Activated naive CD4-positive, alpha-beta T cell treated with anti-CD3 and anti-CD28 coated beads, Interleukin-2, amount 10 ng/mL, durations not matched to agents 7 days and 5 days (primary cell): Measurements from ENCODE around the gene SEMA3B.

Source experiments
- CTCF ChIA-PET: fragments of 350-600 bp; sonication (Branson Sonifier 250); formaldehyde crosslinking; loops from one replicate; lab custom pipeline; 2021; ENCODE audit warnings: antibody characterized with exemption; lab: Charles Lee
- DNase-seq: peaks from one replicate; pipeline ENCODE4 v3.0.0-alpha.2; 2020
- H3K27ac Mint-ChIP-seq: one replicate; pipeline ENCODE4 v1.8.0; 2021; ENCODE audit warnings: mild to moderate bottlenecking, moderate library complexity, mixed read lengths
- H3K27me3 Mint-ChIP-seq: one replicate; pipeline ENCODE4 v1.8.0; 2021; ENCODE audit warnings: mild to moderate bottlenecking, mixed read lengths
- H3K36me3 Mint-ChIP-seq: one replicate; pipeline ENCODE4 v1.8.0; 2021; ENCODE audit warnings: mixed read lengths
- H3K4me1 Mint-ChIP-seq: one replicate; pipeline ENCODE4 v1.8.0; 2021; ENCODE audit warnings: mixed read lengths
- H3K4me3 Mint-ChIP-seq: one replicate; pipeline ENCODE4 v1.8.0; 2021; ENCODE audit warnings: mild to moderate bottlenecking, moderate library complexity, mixed read lengths
- H3K9me3 Mint-ChIP-seq: one replicate; pipeline ENCODE4 v1.8.0; 2021; ENCODE audit warnings: mixed read lengths

The SEMA3B gene

DNA sequence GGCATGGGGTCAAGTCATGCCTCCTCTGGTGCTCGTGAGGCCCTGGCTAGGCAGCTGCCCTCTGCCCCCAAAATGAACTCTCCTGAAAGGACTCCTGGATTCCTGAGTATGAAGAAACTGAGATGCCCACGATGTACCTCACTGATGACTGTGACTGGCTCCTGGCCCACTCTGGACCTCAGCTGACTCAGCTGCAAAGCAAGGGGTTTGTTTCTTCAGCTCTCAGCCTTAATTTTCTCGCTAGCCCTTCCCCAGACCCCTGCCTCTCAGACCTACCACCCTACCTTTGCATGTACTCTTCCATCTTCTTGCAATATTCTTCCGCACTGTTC, 38.2 kb upstream of the SEMA3B start:
- H3K27ac Mint-ChIP-seq: no peak overlapping the region
- peaks cover 8% of the 10 kb centered on the region for H3K27me3 Mint-ChIP-seq
- CTCF ChIA-PET: interaction anchor here (1.2 to 8.2 kb wide), 2 partner anchors 18 to 37 kb away, joined by 3 to 112 read pairs; no protein-coding TSS in a partner anchor
- H3K4me1 Mint-ChIP-seq: peaks cover 54% of the 10 kb centered on the region
- H3K9me3 Mint-ChIP-seq: no peaks in the 10 kb centered on the region
- no peak overlapping the region for H3K4me3 Mint-ChIP-seq
- H3K36me3 Mint-ChIP-seq: peaks cover 2% of the 10 kb centered on the region
- no peak for DNase-seq

DNA sequence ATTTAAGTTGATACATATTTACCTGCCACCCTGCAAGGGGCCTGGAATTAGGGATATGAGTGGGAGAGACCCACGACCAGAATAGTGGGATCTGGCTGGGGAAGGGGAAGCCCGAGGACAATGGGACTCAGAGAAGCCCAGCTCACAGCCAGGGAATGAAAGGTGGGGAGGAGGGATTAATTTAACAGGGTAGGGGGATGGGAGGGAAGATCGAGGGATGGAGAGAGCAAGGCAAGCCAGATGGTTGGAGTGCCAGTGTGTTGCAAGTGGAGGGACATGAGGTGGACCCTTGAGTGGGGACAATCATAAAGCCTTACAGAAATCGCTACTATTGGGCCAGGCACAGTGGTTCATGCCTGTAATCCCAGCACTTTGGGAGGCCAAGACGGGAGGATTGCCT, 37.4 kb upstream of the SEMA3B start:
- H3K9me3 Mint-ChIP-seq: no peaks in the 10 kb centered on the region

DNA sequence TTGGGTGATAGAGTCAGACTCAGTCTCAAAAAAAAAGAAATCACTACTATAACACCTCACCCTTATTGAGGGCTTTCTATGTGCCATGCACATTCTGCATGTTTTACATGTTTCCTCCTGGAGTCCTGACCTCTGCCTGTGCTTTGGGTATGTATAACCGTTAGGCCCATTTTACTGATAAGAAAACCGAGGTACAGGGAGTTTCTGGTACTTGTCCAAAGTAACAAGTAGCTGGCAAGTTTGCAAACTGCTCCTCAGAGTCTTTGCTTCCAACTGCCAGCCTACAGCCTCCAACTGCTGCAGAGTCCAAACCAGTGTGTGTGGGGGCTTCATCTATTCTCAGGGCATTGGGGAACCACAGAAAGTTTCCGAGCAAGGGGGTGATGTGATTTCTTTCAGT, 36.6 kb upstream of the SEMA3B start:
- DNase-seq: no peak
- H3K27me3 Mint-ChIP-seq: peaks cover 3% of the 10 kb centered on the region
- no peaks in the 10 kb centered on the region for H3K9me3 Mint-ChIP-seq
- no peak overlapping the region for H3K27ac Mint-ChIP-seq
- H3K4me1 Mint-ChIP-seq: peaks cover 45% of the 10 kb centered on the region
- peaks cover 10% of the 10 kb centered on the region for H3K36me3 Mint-ChIP-seq
- CTCF ChIA-PET: interaction anchor here (0.8 to 2.0 kb wide), 2 partner anchors 11 to 24 kb away, joined by 3 to 7 read pairs; no protein-coding TSS in a partner anchor
- no peak overlapping the region for H3K4me3 Mint-ChIP-seq

More for the DNA sequence above, 37.4 kb upstream of the SEMA3B start:
- Mint-ChIP-seq H3K4me1 (peaks cover 50% of the 10 kb centered on the region), H3K36me3 (peaks cover 4% of the 10 kb centered on the region), H3K27ac (no peak overlapping the region), H3K27me3 (peaks cover 3% of the 10 kb centered on the region), H3K4me3 (no peak overlapping the region)
- no peak for DNase-seq
- CTCF ChIA-PET: interaction anchor here (0.8 to 8.2 kb wide), 2 partner anchors 12 to 17 kb away, joined by 3 to 112 read pairs; no protein-coding TSS in a partner anchor

DNA sequence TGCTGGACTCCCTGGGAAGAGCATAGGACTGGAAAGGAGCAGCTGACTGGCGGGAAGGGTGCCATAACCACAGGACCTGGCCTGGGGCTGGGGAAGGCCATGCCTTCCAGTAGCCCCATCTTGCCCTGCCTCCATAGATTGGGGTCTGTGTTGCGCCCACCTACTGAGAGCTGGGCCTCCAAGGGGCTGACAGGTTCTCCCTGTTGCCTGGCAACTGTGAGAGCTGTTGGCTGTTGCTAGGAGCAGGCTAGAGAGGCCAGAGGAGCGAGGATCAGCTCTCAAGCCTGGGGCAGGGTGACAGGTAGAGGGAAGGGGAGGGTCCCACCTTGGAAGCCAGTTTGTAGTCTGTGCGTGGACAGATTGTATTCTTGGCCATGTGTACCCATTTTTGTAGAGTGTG, 35.8 kb upstream of the SEMA3B start:
- Mint-ChIP-seq H3K4me1 (peaks cover 41% of the 10 kb centered on the region), H3K4me3 (no peak overlapping the region), H3K27ac (peak overlapping the region; percentile 63), H3K27me3 (peaks cover 3% of the 10 kb centered on the region), H3K36me3 (peaks cover 18% of the 10 kb centered on the region), H3K9me3 (no peaks in the 10 kb centered on the region)
- no peak for DNase-seq
- CTCF ChIA-PET: interaction anchor here (1.6 to 6.3 kb wide), 3 partner anchors 10 to 23 kb away, joined by 6 to 50 read pairs (median 7); no protein-coding TSS in a partner anchor

DNA sequence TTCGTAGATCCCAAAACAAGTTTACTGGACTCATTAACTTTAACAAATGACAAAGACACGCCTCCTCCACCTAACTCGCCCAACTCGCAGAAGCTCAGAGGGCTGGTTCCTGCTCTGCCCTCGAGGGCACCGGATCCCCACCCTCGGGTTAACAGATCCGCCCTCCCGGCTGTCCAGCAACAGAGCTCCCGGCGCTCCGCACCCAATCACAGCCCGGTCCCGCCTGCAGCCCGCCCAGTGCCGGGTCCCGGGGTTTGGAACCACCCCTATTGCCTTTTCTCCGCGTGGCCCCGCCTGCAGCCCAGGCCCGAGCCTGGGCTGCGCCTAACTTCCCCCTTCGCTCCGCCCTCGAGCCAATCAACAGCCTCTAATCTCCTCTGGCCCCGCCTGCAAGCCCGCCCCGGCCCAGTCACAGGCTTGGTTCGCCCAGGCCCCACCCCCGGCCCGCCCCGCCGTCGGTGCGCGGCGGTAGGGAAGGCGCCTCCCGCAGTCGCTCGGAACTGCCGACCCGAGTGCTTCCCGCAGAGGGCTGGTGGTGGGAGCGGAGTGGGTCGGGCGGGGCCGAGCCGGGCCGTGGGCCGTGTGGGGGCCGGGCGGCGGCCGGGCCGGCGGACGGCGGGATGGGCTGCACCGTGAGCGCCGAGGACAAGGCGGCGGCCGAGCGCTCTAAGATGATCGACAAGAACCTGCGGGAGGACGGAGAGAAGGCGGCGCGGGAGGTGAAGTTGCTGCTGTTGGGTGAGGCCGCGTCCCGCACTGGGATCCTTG, 33.0 kb upstream of the SEMA3B start, which contains the start of gene GNAI2:
Gene GNAI2, plus strand, starts transcription at position 489 of the 768 bp plus-strand sequence. Its CDS starts 132 bp downstream, at position 621.
- peaks cover 53% of the 10 kb centered on the region for H3K4me1 Mint-ChIP-seq
- no peaks in the 10 kb centered on the region for H3K9me3 Mint-ChIP-seq

DNA sequence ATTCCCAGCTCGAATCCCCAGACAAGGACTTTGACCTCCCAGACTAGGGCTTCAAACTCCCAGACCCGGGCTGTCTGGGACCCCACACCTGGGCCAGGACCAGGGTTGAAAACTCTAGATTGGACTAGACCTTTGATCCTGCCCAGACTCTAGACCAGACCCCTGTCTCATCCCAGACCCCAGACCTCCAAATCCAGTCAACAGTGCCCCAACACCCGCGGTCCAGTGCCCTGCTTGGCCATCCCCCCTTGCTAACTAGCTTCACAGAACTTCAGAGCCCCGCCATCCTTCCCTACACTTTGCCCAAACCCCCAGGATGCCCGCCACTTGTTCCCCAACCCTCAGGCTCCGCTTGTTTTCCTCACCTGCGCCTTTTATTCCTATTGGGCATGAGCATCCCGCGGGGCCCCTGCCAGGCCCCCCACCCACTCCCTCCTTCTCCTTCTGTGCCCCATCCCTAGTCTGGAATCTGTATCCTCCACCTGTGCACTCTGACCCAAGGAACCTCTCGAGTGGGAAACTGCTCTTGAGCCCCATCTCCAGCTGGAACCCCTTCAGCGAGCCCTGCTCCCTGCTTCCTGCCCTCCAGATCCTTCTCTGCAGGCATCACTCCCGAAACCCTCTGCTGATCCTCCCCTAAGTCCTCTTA, 32.3 kb upstream of the SEMA3B start:
- no peak for DNase-seq
- peaks cover 58% of the 10 kb centered on the region for H3K4me1 Mint-ChIP-seq
- no peaks in the 10 kb centered on the region for H3K9me3 Mint-ChIP-seq
- CTCF ChIA-PET: interaction anchor here (1.9 to 6.3 kb wide), 2 partner anchors 9 to 10 kb away, joined by 9 to 50 read pairs; no protein-coding TSS in a partner anchor
- H3K27me3 Mint-ChIP-seq: peaks cover 3% of the 10 kb centered on the region
- H3K27ac Mint-ChIP-seq: peak overlapping the region; percentile 98
- peak overlapping the region; percentile 98 for H3K4me3 Mint-ChIP-seq
- peaks cover 37% of the 10 kb centered on the region for H3K36me3 Mint-ChIP-seq

More for the DNA sequence above, 33.0 kb upstream of the SEMA3B start, which contains the start of gene GNAI2:
- Mint-ChIP-seq H3K27ac (peak within 1 kb of the TSS; percentile 98), H3K27me3 (peaks cover 3% of the 10 kb centered on the region), H3K36me3 (peaks cover 34% of the 10 kb centered on the region), H3K4me3 (peak within 1 kb of the TSS; percentile 98)
- CTCF ChIA-PET: interaction anchor here (0.7 to 6.3 kb wide), 5 partner anchors 9 to 39 kb away, joined by 3 to 50 read pairs (median 4); no protein-coding TSS in a partner anchor
- peak; percentile 99 for DNase-seq

DNA sequence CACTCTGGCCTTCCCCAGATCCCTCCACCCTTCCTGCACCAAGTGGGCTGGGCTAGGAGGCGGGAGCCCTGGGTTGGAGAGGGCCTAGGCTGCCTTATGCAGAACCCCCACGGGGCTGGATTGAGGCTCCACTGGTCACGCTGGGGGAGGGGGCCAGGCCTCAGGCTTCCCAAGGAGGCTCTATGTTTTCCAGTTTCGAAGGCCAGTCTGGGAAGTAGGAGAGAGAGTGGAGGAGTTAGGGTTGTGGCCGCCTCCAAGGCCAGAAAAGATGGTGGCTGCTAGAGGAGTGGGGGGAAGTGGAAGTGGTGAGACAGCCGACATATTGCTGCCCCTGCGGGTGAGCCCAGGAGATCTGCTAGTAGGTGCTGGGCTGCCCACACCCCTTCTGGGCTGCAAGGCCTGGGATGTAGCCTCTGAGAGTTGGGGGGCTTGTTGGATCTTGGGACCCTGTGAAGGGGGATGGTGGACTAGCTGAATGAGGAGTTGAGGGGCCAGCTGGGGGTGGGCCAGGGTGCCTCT, 31.8 kb upstream of the SEMA3B start:
- Mint-ChIP-seq H3K4me3 (peak overlapping the region; percentile 98), H3K36me3 (peaks cover 40% of the 10 kb centered on the region), H3K9me3 (no peaks in the 10 kb centered on the region), H3K27ac (peak overlapping the region; percentile 98), H3K27me3 (peaks cover 3% of the 10 kb centered on the region), H3K4me1 (peaks cover 64% of the 10 kb centered on the region)
- peak; percentile 61 for DNase-seq
- CTCF ChIA-PET: interaction anchor here (0.6 to 6.3 kb wide), 2 partner anchors 10 to 18 kb away, joined by 3 to 50 read pairs; no protein-coding TSS in a partner anchor

DNA sequence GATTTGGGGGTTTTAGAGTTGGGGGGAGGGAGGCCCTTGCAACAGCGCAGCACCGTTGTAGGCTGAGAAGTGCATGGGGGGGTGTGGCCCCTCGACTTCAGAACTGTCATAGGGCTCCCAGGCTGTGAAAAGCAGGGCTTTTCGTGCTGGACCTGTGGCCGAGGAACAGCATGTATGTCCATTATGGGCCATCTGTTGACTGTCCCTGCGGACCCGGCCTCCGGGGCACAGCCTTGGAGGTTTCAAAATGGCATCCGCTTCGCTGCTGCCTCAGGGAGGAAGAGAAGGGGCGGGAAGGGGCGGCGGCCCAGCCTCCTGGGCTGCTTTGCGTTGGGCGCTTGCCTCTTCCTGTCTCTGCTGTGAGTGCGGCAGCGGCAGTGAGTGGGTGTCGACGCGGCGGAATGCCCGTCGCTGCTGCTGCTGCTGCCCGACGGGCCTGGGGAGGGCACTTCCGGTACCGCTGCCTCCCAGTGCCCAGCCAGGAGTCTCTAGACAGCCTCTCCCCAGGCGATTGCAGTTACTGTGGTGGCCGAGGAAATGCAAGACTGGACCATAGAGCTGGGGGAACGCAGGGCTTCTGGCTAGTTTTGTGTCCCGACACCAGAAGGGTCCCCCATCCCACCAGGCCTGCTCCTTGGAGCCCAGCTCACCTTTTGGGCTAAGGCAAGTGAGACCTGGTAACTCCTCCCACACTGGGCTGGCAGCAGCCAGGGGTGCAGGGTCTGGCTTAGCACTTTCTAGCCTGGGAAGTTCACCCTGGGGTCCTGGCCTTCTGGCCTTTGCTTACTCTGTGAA, 31.0 kb upstream of the SEMA3B start:
- no peaks in the 10 kb centered on the region for H3K9me3 Mint-ChIP-seq
- H3K4me3 Mint-ChIP-seq: peak overlapping the region; percentile 98
- peak; percentile 95 for DNase-seq
- H3K36me3 Mint-ChIP-seq: peaks cover 45% of the 10 kb centered on the region
- peaks cover 1% of the 10 kb centered on the region for H3K27me3 Mint-ChIP-seq
- CTCF ChIA-PET: interaction anchor here (0.6 to 6.3 kb wide), 2 partner anchors 9 to 17 kb away, joined by 3 to 50 read pairs; no protein-coding TSS in a partner anchor
- H3K4me1 Mint-ChIP-seq: peaks cover 71% of the 10 kb centered on the region
- H3K27ac Mint-ChIP-seq: peak overlapping the region; percentile 98

DNA sequence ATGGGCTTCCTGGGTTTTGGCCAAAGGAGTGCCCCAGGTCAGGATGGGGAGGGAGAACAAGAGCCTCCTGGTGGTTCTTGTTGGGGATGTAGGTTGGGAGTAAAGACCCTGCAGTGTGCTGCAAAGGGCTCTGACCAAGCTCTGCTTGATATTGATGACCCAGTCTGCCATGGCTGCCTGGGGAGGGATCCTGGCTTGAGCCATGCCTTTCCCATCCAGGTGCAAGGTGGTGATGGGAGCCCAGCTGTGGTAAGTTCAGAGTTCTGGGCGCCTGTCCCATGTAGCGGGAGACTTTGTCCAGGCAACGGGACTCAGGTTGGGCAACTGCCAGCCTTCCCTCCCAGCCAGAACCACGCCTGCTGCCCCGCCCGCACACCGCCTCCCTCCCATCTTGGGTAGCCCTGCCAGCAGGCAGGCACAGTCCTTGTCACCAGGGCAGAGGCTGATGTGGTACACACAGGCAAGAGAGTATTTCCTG, 30.4 kb upstream of the SEMA3B start:
- Mint-ChIP-seq H3K27ac (peak overlapping the region; percentile 98), H3K36me3 (peaks cover 45% of the 10 kb centered on the region), H3K27me3 (no peaks in the 10 kb centered on the region), H3K9me3 (no peaks in the 10 kb centered on the region), H3K4me1 (peaks cover 73% of the 10 kb centered on the region), H3K4me3 (peak overlapping the region; percentile 98)
- DNase-seq: no peak
- CTCF ChIA-PET: interaction anchor here (6.3 kb wide), 1 partner anchor 8 kb away, joined by 50 read pairs; no protein-coding TSS in a partner anchor

DNA sequence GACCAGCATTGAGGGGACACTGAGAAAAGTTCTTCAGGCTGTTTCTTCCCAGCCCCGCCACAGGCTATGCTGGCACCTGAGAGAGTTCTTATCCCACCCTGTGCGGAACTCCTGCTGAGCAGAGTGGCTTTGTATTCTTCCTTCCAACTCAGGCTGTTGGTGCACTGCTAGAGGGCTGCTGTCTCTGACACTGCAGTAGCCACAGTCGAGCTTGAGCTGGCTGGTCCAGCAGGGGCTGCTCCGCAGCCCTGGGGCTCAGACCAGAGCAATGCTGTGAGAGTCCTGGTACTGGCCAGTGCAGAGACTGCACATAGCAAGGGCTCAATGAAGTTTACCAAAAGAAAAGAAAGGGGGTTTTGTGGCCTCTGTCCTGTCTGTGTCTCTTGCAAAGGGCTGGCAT, 29.3 kb upstream of the SEMA3B start:
- peak overlapping the region; percentile 98 for H3K4me3 Mint-ChIP-seq
- CTCF ChIA-PET: interaction anchor here (0.8 kb wide), 1 partner anchor 9 kb away, joined by 3 read pairs; no protein-coding TSS in a partner anchor
- peaks cover 77% of the 10 kb centered on the region for H3K4me1 Mint-ChIP-seq
- no peak for DNase-seq
- peak overlapping the region; percentile 98 for H3K27ac Mint-ChIP-seq
- H3K36me3 Mint-ChIP-seq: peaks cover 49% of the 10 kb centered on the region
- no peaks in the 10 kb centered on the region for H3K9me3 Mint-ChIP-seq
- H3K27me3 Mint-ChIP-seq: no peaks in the 10 kb centered on the region

DNA sequence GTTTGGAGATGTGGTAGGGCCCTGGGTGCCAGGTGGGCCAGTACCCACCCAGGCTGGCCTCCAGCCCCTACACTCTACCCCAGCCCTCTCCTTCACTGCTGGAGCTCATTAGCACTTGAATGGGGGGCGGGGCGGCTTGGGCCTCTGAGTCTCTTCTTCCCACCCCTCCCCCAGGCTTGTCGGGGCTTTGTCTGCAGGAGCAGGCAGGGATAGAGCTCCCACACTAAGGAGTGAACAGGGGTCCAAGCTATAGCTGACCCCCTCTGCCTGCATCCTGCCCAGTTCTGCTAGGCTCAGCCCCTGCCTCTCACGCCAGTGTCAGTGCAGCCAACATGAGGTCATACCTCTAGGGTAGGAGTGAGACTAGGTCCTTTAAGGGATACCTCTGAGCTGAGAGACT, 27.8 kb upstream of the SEMA3B start:
- H3K9me3 Mint-ChIP-seq: no peaks in the 10 kb centered on the region
- H3K27me3 Mint-ChIP-seq: no peaks in the 10 kb centered on the region
- CTCF ChIA-PET: interaction anchor here (0.8 to 4.4 kb wide), 4 partner anchors 13 to 46 kb away, joined by 3 to 24 read pairs (median 4); no protein-coding TSS in a partner anchor
- H3K36me3 Mint-ChIP-seq: peaks cover 49% of the 10 kb centered on the region
- peak overlapping the region; percentile 90 for H3K27ac Mint-ChIP-seq
- H3K4me1 Mint-ChIP-seq: peaks cover 80% of the 10 kb centered on the region
- DNase-seq: no peak
- peak overlapping the region; percentile 55 for H3K4me3 Mint-ChIP-seq

DNA sequence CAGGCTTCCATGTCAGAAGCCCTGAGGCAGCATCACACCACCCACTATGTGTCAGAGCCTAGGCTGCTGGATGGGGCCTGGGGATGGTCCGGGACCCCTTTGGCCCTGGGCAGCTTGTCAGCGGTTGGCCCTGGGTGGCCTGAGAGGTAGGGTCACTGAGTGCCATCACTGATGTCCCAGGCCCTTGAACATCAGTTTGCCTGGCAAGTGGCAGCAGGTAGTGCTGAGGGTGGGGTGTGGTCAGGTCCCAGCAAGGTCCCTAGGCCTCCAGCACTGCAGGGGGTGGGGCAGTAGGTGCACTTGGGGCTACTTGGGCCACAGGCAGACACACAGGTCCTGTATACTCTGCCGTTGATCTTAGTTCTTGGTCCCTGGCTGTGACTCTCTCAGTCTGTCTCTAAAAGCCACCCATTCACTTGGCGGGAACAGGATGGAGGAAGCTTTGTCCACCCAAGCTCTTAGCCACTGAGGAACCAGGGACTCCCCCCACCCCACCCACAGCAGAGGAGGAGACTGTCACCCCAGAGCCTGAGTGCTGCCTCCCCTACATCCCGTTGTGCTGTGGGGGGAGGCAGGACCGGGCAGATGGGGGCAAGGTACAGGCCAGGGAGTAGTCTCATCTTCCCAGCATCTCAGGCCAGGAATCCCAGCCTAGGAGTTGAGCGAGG, 27.1 kb upstream of the SEMA3B start:
- H3K4me1 Mint-ChIP-seq: peaks cover 87% of the 10 kb centered on the region
- H3K36me3 Mint-ChIP-seq: peaks cover 49% of the 10 kb centered on the region
- no peaks in the 10 kb centered on the region for H3K9me3 Mint-ChIP-seq
- H3K4me3 Mint-ChIP-seq: peak overlapping the region; percentile 62
- H3K27ac Mint-ChIP-seq: peak overlapping the region; percentile 90
- no peaks in the 10 kb centered on the region for H3K27me3 Mint-ChIP-seq
- no peak for DNase-seq
- CTCF ChIA-PET: interaction anchor here (0.8 to 4.4 kb wide), 4 partner anchors 12 to 47 kb away, joined by 3 to 24 read pairs (median 4); no protein-coding TSS in a partner anchor
